Fibroblast of gingiva (primary cell): Measurements from ENCODE around the gene PTPRA.

Experiments
- DNase-seq: peaks from one replicate; pipeline ENCODE4 v3.0.0-alpha.2; 2011; ENCODE audit warnings: low read depth

PTPRA gene

DNA sequence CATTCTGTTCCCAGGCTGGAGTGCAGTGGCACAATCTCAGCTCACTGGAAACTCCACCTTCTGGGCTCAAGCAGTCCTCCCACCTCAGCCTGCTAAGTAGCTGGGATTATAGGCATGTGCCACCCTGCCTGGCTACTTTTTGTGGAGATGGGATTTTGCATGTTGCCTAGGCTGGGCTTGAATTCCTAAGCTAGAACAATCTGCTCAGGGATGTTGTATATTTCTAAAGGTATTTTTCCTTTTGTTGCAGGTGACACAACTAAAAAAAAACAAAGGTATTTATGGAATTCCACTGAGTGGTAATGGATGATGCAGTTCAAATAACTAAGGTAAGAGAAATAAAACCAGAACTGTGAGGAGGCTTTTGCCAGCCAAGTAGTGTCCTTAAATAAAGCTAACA, 49.7 kb downstream of the PTPRA start:
- no peak for DNase-seq

DNA sequence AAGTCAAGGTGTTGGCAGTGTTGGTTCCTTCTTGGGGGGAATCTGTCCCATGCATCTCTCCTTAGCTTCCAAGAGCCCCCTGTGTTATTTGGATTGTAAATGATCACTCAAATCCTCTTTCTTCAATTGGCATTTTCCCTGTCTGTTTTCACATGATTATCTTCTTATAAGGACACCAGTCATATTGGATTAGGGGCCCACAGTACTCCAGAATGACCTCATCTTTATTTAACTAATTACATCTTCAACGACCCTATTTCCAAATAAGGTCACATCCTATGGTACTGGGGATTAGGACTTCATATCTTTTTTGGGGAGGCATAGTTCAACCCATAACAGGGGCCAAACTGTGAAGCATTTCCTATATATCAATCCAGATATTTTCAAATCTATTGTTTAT, 57.3 kb downstream of the PTPRA start:
- DNase-seq, result no peak

DNA sequence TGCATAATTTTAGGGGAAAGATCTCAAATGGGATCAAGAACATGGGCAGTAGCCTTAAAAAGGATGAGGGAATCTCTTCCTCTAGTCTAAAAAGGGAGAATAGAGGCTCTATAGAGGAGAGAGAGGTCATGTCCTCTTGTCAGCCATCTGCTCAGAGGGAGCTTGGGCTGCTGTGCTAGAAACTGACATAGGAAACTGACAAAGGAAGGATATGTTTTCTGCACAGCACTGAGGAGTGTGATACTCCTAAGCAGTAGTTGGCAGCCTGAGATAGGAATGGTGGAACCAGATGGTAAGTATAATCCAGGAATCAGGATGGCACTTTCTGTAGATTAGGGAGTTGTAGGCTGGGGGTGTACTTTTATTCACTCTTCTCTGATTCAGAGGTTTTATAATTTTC, 59.2 kb downstream of the PTPRA start:
- no peak for DNase-seq

DNA sequence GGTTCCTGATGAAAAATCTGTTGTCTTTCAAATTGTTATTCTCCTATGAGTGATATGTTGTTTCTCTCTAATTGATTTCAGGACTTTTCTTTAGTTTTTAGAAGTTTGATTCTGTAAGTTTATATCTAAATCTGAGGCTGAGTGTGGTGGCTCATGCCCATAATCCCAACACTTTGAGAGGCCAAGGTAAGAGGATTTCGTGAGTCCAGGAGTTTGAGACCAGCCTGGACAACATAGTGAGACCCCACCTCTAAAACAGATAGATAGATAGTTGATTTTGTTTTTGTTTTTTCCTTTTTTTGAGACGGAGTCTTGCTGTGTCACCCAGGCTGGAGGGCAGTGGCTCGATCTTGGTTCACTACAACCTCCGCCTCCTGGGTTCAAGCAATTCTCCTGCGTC, 64.6 kb downstream of the PTPRA start:
- no peak for DNase-seq

DNA sequence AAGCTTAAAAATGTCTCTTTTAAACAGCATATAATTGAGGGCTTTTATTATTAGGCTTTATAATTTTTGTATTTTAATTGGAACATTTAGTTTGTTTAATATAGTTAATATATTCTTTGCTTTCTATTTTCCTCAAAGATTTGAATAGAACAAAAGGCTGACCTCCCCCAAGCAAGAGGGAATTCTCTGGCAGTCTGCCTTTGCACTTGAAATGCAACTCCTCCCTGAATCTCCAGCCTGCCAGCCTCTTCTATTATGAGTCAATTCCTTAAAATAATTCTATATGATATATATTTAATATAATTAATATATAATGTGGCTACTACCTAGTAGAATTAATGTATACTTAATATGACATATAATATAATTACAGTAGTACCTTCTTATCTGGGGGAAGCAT, 69.2 kb downstream of the PTPRA start:
- peak; percentile 20 for DNase-seq

DNA sequence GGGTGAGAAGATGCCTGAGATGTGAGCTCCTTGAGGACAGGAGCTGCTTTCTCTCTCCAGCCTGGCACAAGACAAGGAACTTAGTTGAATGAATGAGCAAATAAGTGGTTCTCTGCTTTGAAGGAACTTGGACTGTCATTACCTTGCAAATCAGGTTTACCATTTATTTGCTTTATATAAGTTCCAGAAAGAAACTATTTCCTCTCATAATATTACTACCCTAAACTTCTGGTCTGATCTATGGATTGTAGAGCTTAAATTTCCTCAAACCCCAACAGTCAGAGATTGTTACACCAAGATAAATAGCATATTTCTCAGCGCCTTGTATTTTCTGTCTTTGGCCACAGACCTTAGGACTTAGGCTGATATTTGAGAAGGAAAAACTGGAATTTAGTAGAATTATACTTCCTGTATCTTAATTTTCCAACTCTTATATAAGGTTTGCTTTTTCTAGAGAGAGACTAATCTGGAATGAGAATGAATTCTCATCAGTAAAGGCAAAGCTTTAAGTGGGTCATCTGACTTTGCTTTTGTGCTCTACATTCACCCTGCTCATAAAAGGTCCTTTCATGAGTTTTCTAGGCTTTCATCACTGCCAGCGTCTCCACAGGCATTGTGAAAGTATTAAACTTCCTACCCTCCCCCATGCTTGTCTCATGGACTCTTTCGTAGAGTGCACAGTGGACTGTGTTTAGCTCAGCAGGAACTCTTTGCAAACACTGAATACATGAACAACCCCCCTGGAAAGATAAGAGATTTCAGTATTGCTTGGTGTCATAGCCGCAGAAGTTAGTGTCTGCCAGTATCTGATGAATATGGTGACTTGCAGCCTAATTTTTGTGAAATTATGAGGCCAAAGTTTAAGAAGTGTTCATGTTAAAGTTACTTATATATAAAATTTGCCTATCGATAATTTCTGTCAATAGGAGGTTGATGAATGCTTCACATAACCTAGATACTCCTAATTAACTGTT, 74.0 kb downstream of the PTPRA start:
- DNase-seq, result peak; percentile 8

DNA sequence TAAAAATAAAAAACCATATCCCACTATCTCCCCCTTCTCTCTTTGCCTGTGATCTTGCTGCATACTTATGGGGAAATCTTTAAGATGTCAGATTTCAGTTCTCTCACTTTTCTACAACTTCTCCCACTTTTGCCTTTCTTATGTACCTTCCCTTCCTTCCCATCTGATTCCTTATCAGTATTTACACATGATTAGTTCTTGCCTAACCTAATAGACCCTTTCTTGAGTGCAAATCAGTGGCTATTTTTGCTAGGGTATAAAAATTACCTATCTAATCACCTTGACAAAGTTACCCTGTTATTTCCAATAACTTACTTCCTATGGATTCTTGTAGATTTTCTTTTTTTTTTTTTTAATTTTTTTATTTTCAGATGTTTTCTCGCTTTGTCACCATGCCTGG, 75.7 kb downstream of the PTPRA start:
- DNase-seq, result no peak

DNA sequence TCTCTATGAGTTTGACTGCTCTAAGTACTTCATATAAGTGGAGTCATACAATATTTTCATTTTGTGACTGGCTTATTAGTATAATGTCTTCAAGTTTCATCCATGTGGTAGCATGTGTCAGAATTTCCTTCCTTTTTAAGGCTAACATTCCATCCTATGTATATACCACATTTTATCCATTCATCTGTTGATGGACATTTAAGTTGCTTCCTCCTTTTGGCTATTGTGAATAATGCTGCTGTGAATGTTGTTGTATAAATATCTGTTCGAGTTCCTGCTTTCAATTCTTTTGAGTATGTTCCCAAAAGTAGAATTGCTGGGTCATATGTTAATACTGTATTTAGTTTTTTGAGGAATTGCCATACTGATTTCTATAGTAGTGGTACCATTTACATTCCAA, 79.5 kb downstream of the PTPRA start:
- no peak for DNase-seq

DNA sequence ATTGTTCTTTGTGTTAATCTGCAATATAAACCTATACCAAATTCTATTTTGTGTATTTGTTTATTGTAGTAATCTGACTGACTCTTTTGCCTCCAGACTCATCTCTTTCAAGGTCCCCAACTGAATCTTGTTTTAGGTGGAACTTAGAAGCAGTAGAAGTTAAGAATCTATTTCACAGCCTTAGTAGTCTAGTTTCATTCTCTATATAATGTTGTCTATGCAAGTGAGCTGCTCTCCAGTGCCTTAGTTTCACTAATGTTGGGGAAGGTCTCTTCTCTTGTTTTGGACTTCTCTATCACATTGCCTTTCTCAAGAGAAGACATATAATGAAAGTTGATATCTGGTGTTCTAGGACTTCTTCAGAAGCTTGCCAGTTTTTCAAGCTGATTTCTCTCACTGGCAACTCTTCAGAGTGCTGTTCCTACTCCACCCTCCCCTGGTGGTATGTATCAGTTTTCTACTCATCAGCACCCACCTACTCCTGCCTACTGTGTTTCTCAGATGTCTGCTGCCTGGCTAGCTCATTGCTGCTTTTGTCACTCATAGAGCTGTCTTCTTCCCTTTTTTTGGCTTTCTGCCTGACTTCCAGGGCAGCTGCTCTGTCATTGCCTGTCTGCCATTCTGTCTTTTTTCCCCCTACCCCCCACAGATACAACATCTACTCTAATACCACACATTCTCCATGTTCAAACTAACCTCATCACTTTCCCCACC, 82.1 kb downstream of the PTPRA start:
- peak; percentile 6 for DNase-seq

DNA sequence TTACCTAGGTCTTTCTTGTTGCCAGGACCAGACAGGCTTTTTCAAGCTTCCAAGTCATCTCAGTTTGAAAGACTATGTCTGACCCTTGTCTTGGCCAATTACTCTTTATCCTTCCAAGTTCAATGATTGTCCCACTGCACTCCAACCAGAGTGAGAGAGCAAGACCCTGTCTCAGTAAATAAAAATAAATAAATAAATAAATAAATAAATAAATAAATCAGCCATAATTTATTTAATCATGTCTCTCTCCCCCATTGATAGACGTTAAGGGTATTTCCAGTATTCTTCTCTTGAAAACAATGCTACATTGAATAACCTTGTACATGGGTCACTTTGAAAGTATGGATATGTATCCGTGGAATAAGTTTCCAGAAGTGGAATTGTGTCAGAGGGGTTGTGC, 83.2 kb downstream of the PTPRA start:
- DNase-seq, result no peak

DNA sequence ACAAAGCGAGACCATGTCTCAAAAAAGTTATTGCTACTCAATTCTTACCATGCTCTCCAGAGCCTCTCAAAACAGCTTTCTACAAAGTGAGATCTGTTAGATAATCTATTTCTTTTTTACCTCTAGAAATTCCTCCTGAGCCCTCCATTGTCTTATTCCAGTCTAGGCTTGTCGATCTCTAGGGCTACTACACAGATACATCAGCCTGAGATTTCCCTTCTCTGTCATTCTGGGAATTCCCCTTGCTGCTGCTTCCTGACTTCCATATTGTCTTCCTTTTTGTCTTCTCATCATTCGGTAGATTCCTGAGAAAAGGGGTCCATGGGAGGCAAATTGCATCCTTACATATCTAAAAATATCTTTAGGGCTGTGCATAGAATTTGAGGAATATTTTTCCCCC, 94.6 kb downstream of the PTPRA start:
- DNase-seq, result no peak

DNA sequence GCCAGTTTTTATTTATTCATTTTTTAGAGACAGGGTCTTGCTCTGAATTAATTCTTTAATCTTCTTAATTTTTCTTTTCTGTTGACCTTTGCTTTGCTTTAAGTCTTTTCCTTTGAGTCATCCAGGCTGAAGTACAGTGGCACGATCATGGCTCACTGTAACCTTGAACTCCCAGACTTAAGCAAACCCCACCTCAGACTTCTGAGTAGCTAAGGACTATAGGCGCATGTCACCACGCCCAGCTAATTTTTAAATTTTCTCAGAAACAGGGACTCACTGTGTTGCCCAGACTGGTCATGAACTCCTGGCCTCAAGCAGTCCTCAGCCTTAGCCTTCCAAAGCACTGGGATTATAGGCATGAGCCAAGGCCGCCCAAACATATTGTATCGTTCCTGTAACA, 98.8 kb downstream of the PTPRA start:
- DNase-seq, result no peak

DNA sequence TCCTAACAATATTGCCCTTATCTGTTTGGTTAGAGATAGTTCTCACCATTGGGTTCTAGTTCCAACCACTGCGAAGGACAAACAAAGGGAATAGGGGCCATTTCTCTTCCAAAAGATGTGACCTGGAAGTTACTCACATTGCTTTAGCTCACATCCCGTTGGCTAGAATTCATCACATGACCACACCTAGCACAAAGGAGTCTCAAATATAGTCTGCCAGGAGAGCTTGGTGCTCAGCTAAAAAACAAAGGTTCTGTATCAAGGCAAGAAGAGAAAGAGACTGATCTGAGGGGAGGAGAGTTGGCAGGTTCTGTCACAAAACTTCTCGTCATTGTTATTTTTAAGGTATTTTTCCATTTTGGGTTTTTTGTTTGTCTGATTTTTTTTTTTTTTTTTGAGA, 100.3 kb downstream of the PTPRA start:
- no peak for DNase-seq

DNA sequence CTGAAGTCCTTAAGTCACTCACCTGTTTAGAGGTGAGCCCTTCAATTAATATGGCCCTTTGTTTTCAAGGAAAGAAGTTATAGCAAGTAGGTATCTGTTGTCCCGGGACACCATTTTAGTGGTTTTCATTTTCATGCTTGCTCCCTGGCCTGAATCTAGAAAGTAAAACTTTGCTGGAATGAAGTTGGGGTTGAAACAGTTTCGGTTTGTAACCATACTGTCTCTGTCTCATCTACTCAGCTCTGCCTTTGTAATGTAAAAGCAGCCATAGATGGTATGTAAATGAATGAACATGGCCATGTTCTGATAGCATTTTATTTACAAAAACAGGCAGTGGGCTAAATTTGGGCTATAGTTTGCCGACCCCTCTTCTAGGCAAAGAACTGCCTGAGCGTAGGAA, 105.2 kb downstream of the PTPRA start:
- no peak for DNase-seq

DNA sequence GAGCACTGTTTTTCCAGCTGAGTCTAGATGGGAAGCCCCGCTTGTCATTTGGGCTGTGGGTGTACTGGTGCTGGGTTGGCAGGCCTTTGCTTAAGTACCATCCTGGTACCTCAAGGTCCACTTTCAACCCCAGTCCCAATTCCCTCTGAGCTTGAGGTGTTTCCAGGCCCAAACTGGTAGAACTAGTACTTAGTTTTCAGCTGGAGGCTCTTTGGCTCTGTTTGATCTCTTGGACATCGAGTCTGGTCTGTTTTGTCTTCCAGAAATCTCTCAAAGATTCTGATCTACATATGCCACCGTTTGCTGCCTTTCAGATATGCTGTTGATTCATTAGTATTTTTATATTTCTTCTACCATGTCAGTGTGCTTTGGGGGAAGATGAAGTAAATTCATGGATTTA, 108.4 kb downstream of the PTPRA start:
- no peak for DNase-seq

DNA sequence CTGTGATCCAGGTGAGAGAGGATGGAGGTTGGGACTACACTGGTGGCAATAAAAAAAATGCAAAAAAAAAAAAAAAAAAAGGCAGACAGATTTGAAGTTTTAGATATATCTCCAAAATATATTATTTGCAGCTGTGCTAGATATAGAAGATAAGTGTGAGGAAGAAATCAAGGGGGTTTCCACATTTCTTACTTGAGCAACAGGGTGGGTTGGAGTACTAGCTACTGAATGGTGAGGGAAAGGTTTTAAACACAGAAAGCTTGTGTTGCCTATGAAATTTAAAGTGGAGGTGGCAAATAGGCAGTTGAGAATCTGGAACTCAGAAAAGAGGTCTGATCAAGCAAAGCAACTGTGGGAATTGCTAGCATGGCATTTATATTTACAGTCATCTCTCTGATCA, 110.2 kb downstream of the PTPRA start:
- DNase-seq, result no peak

DNA sequence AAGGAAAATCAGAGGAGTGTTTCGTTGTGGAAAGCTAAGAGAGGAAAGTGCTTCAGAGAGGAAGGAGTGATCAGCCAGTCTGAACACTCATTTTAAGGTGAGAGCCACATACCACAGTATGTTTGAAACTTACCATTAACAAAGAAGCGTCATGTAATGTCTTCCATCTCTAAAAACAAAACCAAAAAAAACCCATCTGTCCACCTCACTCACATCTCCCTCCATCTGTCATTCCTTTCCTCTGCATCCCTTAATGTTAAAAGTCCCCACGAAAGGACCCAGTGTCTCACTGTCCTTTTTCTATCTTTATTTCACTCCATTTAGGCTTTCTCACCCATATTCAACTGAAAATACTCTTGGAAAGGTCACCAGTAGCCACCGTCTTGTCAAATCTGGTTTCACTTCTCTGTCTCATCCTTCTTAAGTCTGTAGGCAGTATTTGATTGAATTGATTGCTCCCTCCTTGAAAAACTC, 110.8 kb downstream of the PTPRA start:
- DNase-seq, result no peak

DNA sequence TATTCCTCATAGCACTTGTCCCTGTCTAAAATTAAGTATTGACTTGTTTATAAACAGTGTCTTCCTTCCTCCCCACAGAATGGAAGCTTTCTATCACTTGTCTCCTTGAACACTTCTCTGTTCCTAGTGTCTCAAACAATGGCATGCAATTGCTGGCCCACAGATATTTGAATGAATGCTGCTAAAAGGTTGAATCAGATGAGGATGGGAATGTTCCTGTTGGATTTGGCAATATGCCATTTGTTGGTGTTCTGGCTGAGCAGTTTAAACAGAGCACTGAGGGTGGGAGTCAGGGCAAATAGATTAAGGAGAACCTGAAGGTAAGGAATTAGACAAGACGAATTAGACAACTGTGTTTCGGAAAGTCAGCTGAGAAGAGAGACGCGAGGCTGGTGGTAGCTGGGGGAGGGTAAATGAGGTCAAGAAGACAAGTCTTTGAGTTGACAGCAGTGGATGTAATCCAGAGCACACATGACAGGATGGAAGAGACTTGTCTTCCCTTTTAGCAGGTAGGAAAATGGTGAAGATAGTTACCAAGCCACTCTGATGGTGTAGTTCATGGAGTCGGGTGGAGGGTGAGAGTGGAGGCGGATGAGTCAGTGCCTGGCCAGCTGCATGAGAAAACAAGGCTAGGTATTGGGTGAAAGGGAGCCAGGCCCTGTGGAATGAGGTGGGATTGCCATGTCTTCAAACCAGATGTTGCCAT, 111.8 kb downstream of the PTPRA start:
- peak; percentile 18 for DNase-seq

DNA sequence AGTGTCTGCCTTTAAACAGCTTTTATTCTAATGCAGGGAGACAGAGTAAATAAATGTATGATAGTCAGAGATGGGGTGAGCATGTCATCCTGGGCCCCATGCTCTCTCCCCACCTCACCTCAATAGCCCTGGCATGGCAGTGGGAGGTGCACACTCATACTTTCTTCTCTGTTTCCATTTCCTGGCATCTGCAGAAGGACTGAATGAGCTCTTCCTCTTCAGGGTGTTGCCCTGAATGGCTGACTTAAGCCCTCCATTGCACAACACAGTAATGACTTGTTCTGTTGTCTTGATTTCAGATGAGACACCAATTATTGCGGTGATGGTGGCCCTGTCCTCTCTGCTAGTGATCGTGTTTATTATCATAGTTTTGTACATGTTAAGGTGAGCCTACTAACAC, 113.2 kb downstream of the PTPRA start:
- DNase-seq, result peak; percentile 59

DNA sequence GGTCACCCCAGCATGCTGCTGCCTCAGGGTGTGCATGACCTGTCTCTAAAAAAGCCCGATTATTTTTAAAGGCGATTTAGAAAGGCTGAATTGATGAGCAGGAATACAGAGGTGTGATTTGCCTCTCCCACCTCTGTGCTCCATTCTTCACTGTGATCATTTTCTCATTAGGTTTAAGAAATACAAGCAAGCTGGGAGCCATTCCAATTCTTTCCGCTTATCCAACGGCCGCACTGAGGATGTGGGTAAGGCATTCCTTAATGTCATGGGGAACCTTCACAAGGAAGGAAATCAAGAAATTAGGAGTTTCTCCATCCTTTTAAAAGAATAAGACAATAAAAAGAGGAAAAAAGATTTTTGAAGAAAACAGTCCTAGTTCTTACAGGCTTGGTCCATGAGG, 114.6 kb downstream of the PTPRA start:
- no peak for DNase-seq

DNA sequence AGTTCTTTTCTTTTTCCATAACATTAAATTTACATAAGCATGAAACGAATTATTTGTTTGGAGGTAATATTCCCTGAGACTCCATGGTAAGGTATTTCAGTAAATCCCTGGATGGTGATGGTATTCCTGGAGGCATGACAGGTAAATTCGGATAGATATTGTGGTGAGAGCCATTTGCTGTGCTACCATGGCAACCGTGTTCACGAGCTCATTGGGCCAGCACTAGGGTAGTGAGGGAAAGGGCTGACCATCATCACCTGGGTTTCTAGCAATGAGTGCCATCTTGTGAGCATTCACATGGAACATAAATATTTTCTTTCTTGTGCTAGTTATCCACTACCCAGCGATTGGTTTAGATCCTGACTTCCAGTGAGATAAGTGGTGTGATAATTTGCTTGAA, 118.3 kb downstream of the PTPRA start:
- DNase-seq, result no peak

DNA sequence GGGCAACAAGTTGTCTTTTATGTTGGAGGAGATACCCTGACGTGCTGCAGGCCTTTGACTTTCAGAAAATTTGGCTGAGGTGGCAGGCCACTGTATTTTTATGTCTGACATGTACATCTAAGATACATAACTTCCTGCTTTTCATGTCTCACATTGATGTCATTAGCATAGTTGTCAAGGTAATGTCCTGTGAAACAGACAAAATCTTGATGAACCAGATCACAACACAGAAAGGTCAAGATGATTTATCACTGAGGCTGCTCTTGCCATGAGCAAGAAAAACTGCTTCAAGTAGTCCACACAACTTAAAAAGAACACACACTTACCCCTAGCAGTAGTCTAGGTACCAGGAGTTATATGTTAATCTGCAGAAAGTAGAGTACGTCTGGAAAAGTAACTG, 120.0 kb downstream of the PTPRA start:
- DNase-seq, result no peak

DNA sequence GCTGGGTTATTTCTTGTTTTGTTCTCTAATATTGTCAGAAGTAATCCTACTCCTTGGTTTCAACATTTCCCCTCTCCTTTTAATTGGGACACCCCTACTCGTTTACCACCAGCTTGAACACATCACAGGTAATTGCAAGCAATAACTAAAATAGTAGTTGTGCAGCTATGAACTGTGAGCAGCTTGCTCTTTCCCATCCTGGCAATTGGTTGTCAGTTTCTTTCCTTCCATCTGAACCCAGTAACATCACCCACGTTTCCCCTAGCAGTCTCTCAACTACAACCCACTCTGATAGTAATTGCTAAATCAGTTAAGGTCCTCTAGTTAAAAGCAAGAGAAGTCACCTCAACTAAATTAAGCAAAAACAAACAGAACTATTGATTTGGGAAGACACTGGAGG, 122.5 kb downstream of the PTPRA start:
- DNase-seq, result no peak
